Esophagus squamous epithelium (tissue), 5 donors: Measurements from ENCODE around the gene CHPT1. TPM values are rescaled to one million over a fixed set of nuclear protein-coding genes. Genes with fewer than 3 reads are reported as not detected.

Experiments
- DNase-seq: peaks from one replicate; lab custom pipeline; 2025; lab: John Stamatoyannopoulos, UW
- H3K27ac ChIP-seq, 4 donors: fragments of 200-600 bp; sonication (generic); one replicate each; pipeline ENCODE4 v1.5.1; 2016 to 2019; ENCODE audit warnings: mild to moderate bottlenecking in 1 of 4
- H3K27me3 ChIP-seq, 4 donors: fragments of 200-600 bp; sonication (generic); 1 replicate in 3 of 4; 2 replicates in 1 of 4; pipeline versions ENCODE4 v1.5.1 to v1.6.0; 2017 to 2021; ENCODE audit warnings: antibody characterized with exemption in 1 of 4
- H3K36me3 ChIP-seq, 3 donors: fragments of 200-600 bp; sonication (generic); one replicate each; pipeline ENCODE4 v1.5.1; 2016 to 2019
- H3K4me1 ChIP-seq, 3 donors: fragments of 200-600 bp; sonication (generic); one replicate each; pipeline ENCODE4 v1.5.1; 2017 to 2019
- H3K4me3 ChIP-seq, 4 donors: fragments of 200-600 bp; sonication (generic); 1 replicate in 3 of 4; 2 replicates in 1 of 4; pipeline ENCODE4 v1.5.1; 2016 to 2019; ENCODE audit warnings: mild to moderate bottlenecking in 2 of 4, moderate library complexity in 1 of 4
- H3K9me3 ChIP-seq, 3 donors: fragments of 200-600 bp; sonication (generic); one replicate each; pipeline ENCODE4 v1.5.1; 2016 to 2019
- POLR2A ChIP-seq, 4 donors: fragments of 450-650 bp; IDR thresholded peaks; one replicate each; pipeline ENCODE4 v1.6.1; 2017; ENCODE audit warnings: antibody characterized with exemption in 4 of 4, mild to moderate bottlenecking in 4 of 4, moderate library complexity in 3 of 4
- WGBS, 2 donors: methylation state at CpG; one replicate each; pipeline ENCODE4 v1.1.5; 2018; 5-methylcytosine and 5-hydroxymethylcytosine counted together
- intact Hi-C: fragments of 100-400 bp; cut with DNase I; formaldehyde crosslinking; loops from one replicate; pipeline ENCODE4 v1.15.0; 2022
- total RNA-seq, 4 donors: library from RNA; depleted of rRNA; stranded (reverse); fragments of >200 nt; gene quantifications; one replicate each; pipeline ENCODE4 v1.1.0, GENCODE V29; 2016
- TF ChIP-seq, protein P1 (sequence below), 6 experiments: fragments of 450-650 bp in 4 of 6; fragments of 200-600 bp in 2 of 6; sonication (generic) in 2 of 6; IDR thresholded peaks; one replicate each; pipeline ENCODE4 v1.5.1; 2016 to 2019; ENCODE audit warnings: antibody characterized with exemption in 6 of 6, mild to moderate bottlenecking in 4 of 6, moderate library complexity in 4 of 6
- donor health status: DM: yes; HTN: yes; CAD: no.

Gene CHPT1
- total RNA-seq, 4 donors from 2014 or later, result 12.7 to 53.6 (median 27.0) TPM

DNA sequence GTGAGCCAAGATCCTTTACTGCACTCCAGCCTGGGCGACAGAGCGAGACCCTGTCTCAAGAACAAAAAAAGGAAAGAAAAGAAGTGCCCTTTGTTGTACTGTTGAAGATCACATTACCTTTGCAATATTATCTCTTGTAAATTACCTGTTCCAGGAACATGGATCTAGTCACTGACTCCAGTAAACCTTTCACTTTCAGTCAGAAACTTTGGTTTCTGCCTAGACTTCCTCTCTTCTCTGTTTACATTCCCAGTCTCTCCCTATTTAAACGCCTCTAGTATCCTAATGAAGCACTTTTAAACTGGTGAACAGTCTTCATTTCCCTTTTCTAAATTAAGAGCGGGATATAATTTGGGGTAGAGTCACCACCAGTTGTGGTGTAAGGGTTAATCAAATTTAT is 12.8 kb downstream of the CHPT1 start:
- intact Hi-C loops, result no loop called here
- H3K9me3 ChIP-seq, result no peaks in the 10 kb centered on the region
- DNase-seq, result no peak
- H3K27me3 ChIP-seq, result no peaks in the 10 kb centered on the region
- TF ChIP-seq, protein P1, sequence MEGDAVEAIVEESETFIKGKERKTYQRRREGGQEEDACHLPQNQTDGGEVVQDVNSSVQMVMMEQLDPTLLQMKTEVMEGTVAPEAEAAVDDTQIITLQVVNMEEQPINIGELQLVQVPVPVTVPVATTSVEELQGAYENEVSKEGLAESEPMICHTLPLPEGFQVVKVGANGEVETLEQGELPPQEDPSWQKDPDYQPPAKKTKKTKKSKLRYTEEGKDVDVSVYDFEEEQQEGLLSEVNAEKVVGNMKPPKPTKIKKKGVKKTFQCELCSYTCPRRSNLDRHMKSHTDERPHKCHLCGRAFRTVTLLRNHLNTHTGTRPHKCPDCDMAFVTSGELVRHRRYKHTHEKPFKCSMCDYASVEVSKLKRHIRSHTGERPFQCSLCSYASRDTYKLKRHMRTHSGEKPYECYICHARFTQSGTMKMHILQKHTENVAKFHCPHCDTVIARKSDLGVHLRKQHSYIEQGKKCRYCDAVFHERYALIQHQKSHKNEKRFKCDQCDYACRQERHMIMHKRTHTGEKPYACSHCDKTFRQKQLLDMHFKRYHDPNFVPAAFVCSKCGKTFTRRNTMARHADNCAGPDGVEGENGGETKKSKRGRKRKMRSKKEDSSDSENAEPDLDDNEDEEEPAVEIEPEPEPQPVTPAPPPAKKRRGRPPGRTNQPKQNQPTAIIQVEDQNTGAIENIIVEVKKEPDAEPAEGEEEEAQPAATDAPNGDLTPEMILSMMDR (IDR thresholded peaks at IDR 0.05), result no peak
- no peak for TF ChIP-seq POLR2A (IDR thresholded peaks at IDR 0.05)
- 83 to 85% methylated on average over 3 to 4 of the region's 4 CpGs for WGBS, 2 donors
- H3K4me1 ChIP-seq, result peaks cover 3 to 20% (median 6%) of the 10 kb centered on the region in 3 donors
- no peak overlapping the region for H3K4me3 ChIP-seq
- H3K36me3 ChIP-seq, result no peaks in the 10 kb centered on the region
- H3K27ac ChIP-seq, result no peak overlapping the region

DNA sequence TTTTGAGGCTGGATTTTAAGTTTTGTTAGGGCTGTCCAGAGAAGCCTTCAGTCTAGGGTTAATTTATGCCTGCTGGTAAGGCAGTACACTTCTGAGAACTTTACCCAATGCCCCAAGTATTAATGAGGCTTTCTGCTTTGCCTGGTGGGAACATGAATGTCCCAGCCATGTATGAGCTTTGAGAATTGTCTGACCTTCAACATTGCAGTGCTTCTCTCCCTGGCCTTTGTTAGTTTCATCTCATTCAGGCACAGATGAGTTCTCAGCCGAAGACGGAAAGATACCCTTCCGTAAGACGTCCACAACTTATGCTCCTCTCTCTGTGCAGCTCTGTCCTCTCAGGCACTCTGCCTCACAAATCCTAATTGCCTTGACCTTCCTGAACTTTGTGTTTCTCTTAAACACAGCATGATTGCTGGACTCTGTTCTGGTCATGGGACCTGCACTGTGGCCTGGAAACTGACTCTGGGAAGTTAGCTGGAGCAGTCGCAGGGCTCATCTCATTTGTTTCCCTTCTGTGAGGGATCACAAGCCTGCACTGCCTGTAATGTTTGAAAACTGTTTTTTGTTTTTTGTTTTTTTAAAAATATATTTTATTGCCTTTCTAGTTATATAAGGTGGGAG is 15.7 kb downstream of the CHPT1 start:
- Histone ChIP-seq H3K27me3 (no peaks in the 10 kb centered on the region), H3K27ac (peak overlapping the region in 3 of 4 donors; percentile 31 to 47 (median 36)), H3K4me1 (peaks cover 0 to 11% (median 6%) of the 10 kb centered on the region in 3 donors), H3K4me3 (peak overlapping the region in 1 of 4 donors; percentile 15), H3K36me3 (peaks cover 0 to 6% (median 0%) of the 10 kb centered on the region in 3 donors), H3K9me3 (no peaks in the 10 kb centered on the region)
- no peak for DNase-seq
- WGBS, 2 donors, result 72 to 73% methylated on average over 5 of the region's 5 CpGs
- intact Hi-C loops, result no loop called here
- TF ChIP-seq POLR2A (IDR thresholded peaks at IDR 0.05), result no peak
- TF ChIP-seq, protein P1 (IDR thresholded peaks at IDR 0.05), result no peak

DNA sequence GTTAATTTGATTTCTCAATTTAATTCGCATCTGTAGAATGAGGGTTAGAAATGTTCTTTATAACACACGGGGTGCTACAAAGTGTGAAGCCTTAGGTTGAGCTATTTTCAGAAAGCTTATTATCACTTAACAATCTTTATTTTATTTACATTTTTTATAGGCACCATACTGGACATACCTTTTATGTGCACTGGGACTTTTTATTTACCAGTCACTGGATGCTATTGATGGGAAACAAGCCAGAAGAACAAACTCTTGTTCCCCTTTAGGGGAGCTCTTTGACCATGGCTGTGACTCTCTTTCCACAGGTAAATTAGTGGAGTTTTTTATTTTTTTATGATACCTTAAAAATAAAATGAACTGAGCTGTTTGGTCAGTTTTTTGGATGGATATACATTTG is 16.5 kb downstream of the CHPT1 start:
- Histone ChIP-seq H3K4me1 (peaks cover 0 to 11% (median 6%) of the 10 kb centered on the region in 3 donors), H3K9me3 (no peaks in the 10 kb centered on the region), H3K27me3 (no peaks in the 10 kb centered on the region), H3K27ac (peak overlapping the region in 1 of 4 donors; percentile 47), H3K36me3 (peaks cover 0 to 6% (median 0%) of the 10 kb centered on the region in 3 donors), H3K4me3 (no peak overlapping the region)
- 87 to 91% methylated on average over 2 of the region's 2 CpGs for WGBS, 2 donors
- no peak for DNase-seq
- TF ChIP-seq, protein P1 (IDR thresholded peaks at IDR 0.05), result no peak
- TF ChIP-seq POLR2A (IDR thresholded peaks at IDR 0.05), result no peak
- intact Hi-C loops, result no loop called here

DNA sequence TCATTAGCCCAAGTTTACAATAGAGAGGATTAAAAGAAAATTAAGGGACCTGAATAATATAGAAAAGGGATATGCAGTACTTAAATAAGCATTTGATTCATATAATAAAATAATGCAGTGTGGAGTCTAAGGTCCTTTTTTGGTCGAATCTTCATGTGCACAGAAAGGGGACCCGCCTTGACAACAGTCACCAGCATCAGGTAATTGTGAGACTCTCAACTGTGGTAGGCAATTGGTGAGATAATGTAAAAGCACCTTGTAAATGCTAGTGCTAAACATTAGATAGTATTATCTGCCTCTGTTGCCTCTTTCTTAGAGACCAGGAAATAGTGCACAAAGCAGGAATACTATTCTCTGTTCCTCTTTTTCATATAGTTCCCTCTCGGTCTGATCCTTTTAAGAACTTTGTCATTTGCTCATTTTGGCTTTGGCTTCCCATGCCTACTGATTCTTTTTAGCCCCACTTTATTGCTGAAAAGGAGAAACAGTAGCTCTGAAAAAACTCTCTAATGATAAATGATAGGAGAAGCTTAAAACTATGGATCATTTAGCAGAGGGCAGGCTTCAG is 17.5 kb downstream of the CHPT1 start:
- H3K9me3 ChIP-seq, result no peaks in the 10 kb centered on the region
- no peak for TF ChIP-seq POLR2A (IDR thresholded peaks at IDR 0.05)
- TF ChIP-seq, protein P1 (IDR thresholded peaks at IDR 0.05), result no peak
- H3K27ac ChIP-seq, result no peak overlapping the region
- peaks cover 0 to 11% (median 2%) of the 10 kb centered on the region in 3 donors for H3K4me1 ChIP-seq
- H3K36me3 ChIP-seq, result peaks cover 0 to 7% (median 0%) of the 10 kb centered on the region in 3 donors
- no peak for DNase-seq
- intact Hi-C loops, result no loop called here
- H3K27me3 ChIP-seq, result no peaks in the 10 kb centered on the region
- WGBS, 2 donors, result 78 to 85% methylated on average over 3 of the region's 3 CpGs
- H3K4me3 ChIP-seq, result no peak overlapping the region

DNA sequence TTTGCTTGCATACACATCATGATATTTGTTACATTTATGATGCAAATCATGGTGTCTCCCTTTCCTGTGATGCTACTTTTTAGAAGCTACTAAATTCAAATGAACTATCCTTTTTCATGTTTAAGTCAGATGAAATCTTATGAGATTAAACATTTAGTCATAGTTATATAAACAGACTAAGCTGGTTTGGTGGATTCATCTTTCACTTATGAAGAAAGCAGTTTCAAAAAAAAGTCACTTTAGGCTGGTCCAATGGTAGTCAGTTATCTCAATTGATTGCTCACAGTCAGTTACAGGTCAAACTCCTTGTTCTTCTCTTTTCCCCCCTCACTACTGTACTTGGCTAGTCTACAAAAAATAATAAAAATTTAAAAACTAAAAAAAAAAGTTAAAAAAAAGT is 22.1 kb downstream of the CHPT1 start:
- no peak for TF ChIP-seq POLR2A (IDR thresholded peaks at IDR 0.05)
- TF ChIP-seq, protein P1 (IDR thresholded peaks at IDR 0.05), result no peak
- H3K4me3 ChIP-seq, result no peak overlapping the region
- peaks cover 0 to 25% (median 0%) of the 10 kb centered on the region in 3 donors for H3K36me3 ChIP-seq
- intact Hi-C loops, result no loop called here
- H3K9me3 ChIP-seq, result no peaks in the 10 kb centered on the region
- H3K27me3 ChIP-seq, result no peaks in the 10 kb centered on the region
- DNase-seq, result no peak
- H3K4me1 ChIP-seq, result peaks cover 0 to 4% (median 0%) of the 10 kb centered on the region in 3 donors
- H3K27ac ChIP-seq, result no peak overlapping the region
